HFF-Myc (cell line): ENCODE results near the gene NRG2.

Experiments used
- DNase-seq: peaks from one replicate; pipeline ENCODE4 v3.0.0-alpha.2; 2011; ENCODE audit warnings: low read depth; ENCODE audit errors: extremely low read depth
- H3K4me3 ChIP-seq: replicated peaks from 2 replicates; pipeline ENCODE4 v1.5.1; 2011; ENCODE audit warnings: low read depth, mild to moderate bottlenecking, control low read depth, low read length
- TF ChIP-seq, protein P1 (sequence below): IDR thresholded peaks from 2 replicates; pipeline ENCODE4 v1.5.1; 2012; ENCODE audit warnings: mild to moderate bottlenecking, low read depth, low read length, control low read depth; ENCODE audit errors: missing control alignments

The NRG2 gene

DNA sequence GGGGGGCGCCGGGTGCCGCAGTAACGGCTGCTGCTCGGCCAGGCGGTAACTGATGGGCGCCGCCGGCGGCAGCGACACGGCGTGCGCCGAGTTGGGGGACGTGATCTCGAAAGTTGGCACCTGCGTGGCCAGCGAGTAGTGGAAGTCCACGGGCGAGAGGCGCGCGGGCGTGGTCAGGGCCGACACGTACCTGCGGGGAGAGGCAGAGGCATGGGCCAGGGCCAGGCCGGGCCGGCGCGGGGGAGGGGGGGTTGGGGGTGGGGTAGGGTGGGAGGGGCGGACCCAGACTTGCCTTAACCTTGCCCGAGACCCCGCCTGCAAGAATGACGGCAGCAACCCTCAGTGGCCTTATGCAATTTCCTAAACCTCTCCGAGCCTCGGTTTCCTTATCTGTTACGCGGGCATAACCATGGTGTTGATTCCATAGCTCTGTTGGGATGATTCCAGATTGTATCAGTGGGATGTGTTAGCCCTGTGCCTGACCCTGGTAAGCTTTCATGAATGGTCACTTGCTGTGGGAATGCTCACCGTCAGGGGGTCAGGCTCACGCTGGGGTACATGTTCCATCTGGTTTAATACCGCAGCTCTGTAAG, 194.5 kb downstream of the NRG2 start:
- no peak overlapping the region for H3K4me3 ChIP-seq
- TF ChIP-seq, protein P1, sequence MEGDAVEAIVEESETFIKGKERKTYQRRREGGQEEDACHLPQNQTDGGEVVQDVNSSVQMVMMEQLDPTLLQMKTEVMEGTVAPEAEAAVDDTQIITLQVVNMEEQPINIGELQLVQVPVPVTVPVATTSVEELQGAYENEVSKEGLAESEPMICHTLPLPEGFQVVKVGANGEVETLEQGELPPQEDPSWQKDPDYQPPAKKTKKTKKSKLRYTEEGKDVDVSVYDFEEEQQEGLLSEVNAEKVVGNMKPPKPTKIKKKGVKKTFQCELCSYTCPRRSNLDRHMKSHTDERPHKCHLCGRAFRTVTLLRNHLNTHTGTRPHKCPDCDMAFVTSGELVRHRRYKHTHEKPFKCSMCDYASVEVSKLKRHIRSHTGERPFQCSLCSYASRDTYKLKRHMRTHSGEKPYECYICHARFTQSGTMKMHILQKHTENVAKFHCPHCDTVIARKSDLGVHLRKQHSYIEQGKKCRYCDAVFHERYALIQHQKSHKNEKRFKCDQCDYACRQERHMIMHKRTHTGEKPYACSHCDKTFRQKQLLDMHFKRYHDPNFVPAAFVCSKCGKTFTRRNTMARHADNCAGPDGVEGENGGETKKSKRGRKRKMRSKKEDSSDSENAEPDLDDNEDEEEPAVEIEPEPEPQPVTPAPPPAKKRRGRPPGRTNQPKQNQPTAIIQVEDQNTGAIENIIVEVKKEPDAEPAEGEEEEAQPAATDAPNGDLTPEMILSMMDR = no peak
- no peak for DNase-seq

GRCh38 chr5:139847790-139848507, 195.2 kb downstream of the NRG2 start:
- DNase-seq = no peak
- TF ChIP-seq, protein P1 = no peak
- no peak overlapping the region for H3K4me3 ChIP-seq

GRCh38 chr5:139847091-139847490, 196.0 kb downstream of the NRG2 start:
- no peak overlapping the region for H3K4me3 ChIP-seq
- DNase-seq = no peak
- TF ChIP-seq, protein P1 = no peak

DNA sequence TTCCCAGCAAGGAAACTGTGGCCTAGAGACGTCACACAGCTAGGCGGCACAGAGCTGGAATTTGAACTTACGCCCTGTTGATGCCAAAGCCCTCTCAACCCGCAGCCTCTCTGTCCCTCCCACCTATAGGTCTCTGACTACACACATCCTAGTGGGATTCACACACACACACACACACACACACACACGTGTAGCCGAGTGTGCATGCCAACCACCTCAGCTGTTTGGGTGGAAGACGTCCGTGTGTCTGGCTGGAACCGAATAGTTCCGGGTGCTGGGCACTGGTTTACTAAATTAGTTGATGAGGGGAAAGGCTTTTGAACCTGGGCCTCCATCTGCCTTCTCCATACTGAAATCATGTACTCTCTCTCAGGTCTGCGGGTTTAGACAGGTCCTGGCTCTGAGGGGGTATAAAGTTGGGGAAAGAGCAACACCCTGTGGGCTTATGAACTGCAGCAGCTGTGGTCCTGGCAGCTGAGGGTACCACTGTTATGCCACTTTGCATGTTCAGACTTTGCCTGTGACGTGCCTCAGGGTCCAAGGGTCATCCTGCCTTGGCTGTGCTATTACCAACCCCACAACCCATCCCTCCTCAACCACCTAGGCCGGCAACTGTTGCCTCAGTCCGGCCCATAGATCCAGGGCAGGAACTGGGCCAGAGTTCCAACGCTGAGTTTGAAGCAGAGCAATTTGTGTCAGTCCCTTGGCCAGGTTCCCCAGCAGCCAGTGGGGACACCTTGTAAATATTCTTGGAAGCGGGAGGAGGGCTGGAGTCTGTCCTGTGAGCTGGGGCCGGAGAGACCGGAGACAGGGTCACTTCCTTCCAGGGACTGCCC, 197.0 kb downstream of the NRG2 start:
- no peak for DNase-seq
- no peak overlapping the region for H3K4me3 ChIP-seq
- TF ChIP-seq, protein P1 = no peak

GRCh38 chr5:139844472-139845145, 198.5 kb downstream of the NRG2 start:
- no peak overlapping the region for H3K4me3 ChIP-seq
- TF ChIP-seq, protein P1 = peak; percentile 78
- peak; percentile 24 for DNase-seq

DNA sequence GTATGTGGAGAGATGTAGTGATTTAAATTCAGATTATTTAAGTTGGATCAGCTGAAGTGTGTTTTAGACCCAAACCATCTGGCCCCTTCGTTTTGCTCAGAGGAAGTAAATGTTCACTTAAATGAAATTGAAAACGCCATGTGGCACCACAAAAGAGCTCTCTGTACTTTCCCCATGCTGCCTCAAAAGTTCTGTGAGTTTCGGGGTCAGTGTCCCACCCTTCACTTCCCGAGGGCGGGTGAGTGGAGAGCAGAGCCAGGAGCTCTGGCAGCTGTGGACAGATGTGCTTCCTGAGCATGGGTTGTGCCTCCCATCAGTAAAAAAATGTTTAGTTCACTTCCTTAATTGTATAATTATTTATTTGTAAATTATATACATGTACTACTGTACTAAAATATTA, 199.1 kb downstream of the NRG2 start:
- no peak for DNase-seq
- TF ChIP-seq, protein P1 = no peak
- H3K4me3 ChIP-seq = no peak overlapping the region
